Immature natural killer cell (primary cell): ENCODE data around the gene PHF12. TPM values are rescaled to one million over a fixed set of nuclear protein-coding genes. Genes with fewer than 3 reads are reported as not detected.

Experiments
- DNase-seq, 3 donors: peaks; one replicate each; pipeline ENCODE4 v3.0.0; 2022; ENCODE audit warnings: mixed read lengths in 1 of 3
- H3K27ac Mint-ChIP-seq, 6 donors: one replicate each; pipeline ENCODE4 v1.8.0; 2020; ENCODE audit warnings: mixed read lengths in 6 of 6, mild to moderate bottlenecking in 5 of 6, inconsistent platforms in 4 of 6, moderate library complexity in 3 of 6
- H3K27me3 Mint-ChIP-seq, 3 donors: one replicate each; pipeline ENCODE4 v1.8.0; 2020 to 2021; ENCODE audit warnings: low read depth in 3 of 3, mild to moderate bottlenecking in 3 of 3, mixed read lengths in 3 of 3, moderate library complexity in 3 of 3, inconsistent platforms in 1 of 3
- H3K36me3 Mint-ChIP-seq, 3 donors: one replicate each; pipeline ENCODE4 v1.8.0; 2020; ENCODE audit warnings: mixed read lengths in 3 of 3, inconsistent platforms in 2 of 3, mild to moderate bottlenecking in 2 of 3
- H3K4me1 Mint-ChIP-seq, 2 donors: one replicate each; pipeline ENCODE4 v1.8.0; 2020; ENCODE audit warnings: inconsistent platforms in 2 of 2, mild to moderate bottlenecking in 2 of 2, mixed read lengths in 2 of 2, moderate library complexity in 1 of 2
- H3K4me3 Mint-ChIP-seq, 5 donors: one replicate each; pipeline ENCODE4 v1.8.0; 2020; ENCODE audit warnings: mild to moderate bottlenecking in 5 of 5, mixed read lengths in 5 of 5, inconsistent platforms in 3 of 5, moderate library complexity in 3 of 5
- H3K9me3 Mint-ChIP-seq, 6 donors: one replicate each; pipeline ENCODE4 v1.8.0; 2020; ENCODE audit warnings: mild to moderate bottlenecking in 6 of 6, mixed read lengths in 6 of 6, inconsistent platforms in 4 of 6, moderate library complexity in 3 of 6
- polyA plus RNA-seq, 3 donors: library from polyadenylated mRNA; unstranded; fragments of 300-500 nt; fragmentation: Illumina TruSeq; gene quantifications; one replicate each; pipeline ENCODE4 v1.2.3, GENCODE V29; 2021

The PHF12 gene
- polyA plus RNA-seq, 3 donors from 2014 or later: 1.2 to 15.3 (median 3.9) TPM

- Mint-ChIP-seq H3K4me1 (no peaks in the 10 kb centered on the region), H3K27ac (peak overlapping the region in 1 of 6 donors; percentile 25), H3K4me3 (no peak overlapping the region), H3K27me3 (peaks cover 4 to 10% (median 6%) of the 10 kb centered on the region in 3 donors), H3K9me3 (no peaks in the 10 kb centered on the region), H3K36me3 (no peaks in the 10 kb centered on the region)
- no peak for DNase-seq
These were observed 17.6 kb upstream of the PHF12 start for GRCh38 chr17:28968914-28969295.

GRCh38 chr17:28968231-28968913 lies 17.1 kb upstream of the PHF12 start:
- Mint-ChIP-seq H3K27me3 (peaks cover 4 to 13% (median 6%) of the 10 kb centered on the region in 3 donors), H3K36me3 (no peaks in the 10 kb centered on the region), H3K4me3 (no peak overlapping the region), H3K27ac (peak overlapping the region in 2 of 6 donors; percentile 20 to 25), H3K4me1 (no peaks in the 10 kb centered on the region), H3K9me3 (no peaks in the 10 kb centered on the region)
- no peak for DNase-seq

GRCh38 chr17:28967221-28968135 lies 16.2 kb upstream of the PHF12 start:
- H3K27me3 Mint-ChIP-seq: peaks cover 4 to 16% (median 5%) of the 10 kb centered on the region in 3 donors
- DNase-seq: no peak
- H3K9me3 Mint-ChIP-seq: no peaks in the 10 kb centered on the region
- H3K4me1 Mint-ChIP-seq: no peaks in the 10 kb centered on the region
- H3K27ac Mint-ChIP-seq: peak overlapping the region in 4 of 6 donors; percentile 30 to 68 (median 49)
- H3K4me3 Mint-ChIP-seq: no peak overlapping the region
- no peaks in the 10 kb centered on the region for H3K36me3 Mint-ChIP-seq

GRCh38 chr17:28963841-28964240 lies 12.5 kb upstream of the PHF12 start:
- Mint-ChIP-seq H3K4me3 (no peak overlapping the region), H3K4me1 (no peaks in the 10 kb centered on the region), H3K9me3 (no peaks in the 10 kb centered on the region), H3K27ac (no peak overlapping the region), H3K27me3 (peaks cover 4 to 16% (median 5%) of the 10 kb centered on the region in 3 donors), H3K36me3 (no peaks in the 10 kb centered on the region)
- DNase-seq: no peak

- Mint-ChIP-seq H3K4me3 (no peak overlapping the region), H3K4me1 (no peaks in the 10 kb centered on the region), H3K27me3 (peaks cover 4 to 16% (median 5%) of the 10 kb centered on the region in 3 donors), H3K27ac (no peak overlapping the region), H3K9me3 (no peaks in the 10 kb centered on the region), H3K36me3 (no peaks in the 10 kb centered on the region)
- DNase-seq: no peak
These were observed 11.8 kb upstream of the PHF12 start for GRCh38 chr17:28963055-28963611.

GRCh38 chr17:28961391-28961790 lies 10.1 kb upstream of the PHF12 start:
- DNase-seq: no peak
- H3K27me3 Mint-ChIP-seq: peaks cover 2 to 13% (median 4%) of the 10 kb centered on the region in 3 donors
- no peaks in the 10 kb centered on the region for H3K36me3 Mint-ChIP-seq
- no peaks in the 10 kb centered on the region for H3K9me3 Mint-ChIP-seq
- no peak overlapping the region for H3K4me3 Mint-ChIP-seq
- H3K4me1 Mint-ChIP-seq: no peaks in the 10 kb centered on the region
- peak overlapping the region in 1 of 6 donors; percentile 3 for H3K27ac Mint-ChIP-seq

- no peaks in the 10 kb centered on the region for H3K9me3 Mint-ChIP-seq
- H3K4me1 Mint-ChIP-seq: no peaks in the 10 kb centered on the region
- no peak overlapping the region for H3K27ac Mint-ChIP-seq
- DNase-seq: no peak
- H3K27me3 Mint-ChIP-seq: peaks cover 0 to 13% (median under 1%) of the 10 kb centered on the region in 3 donors
- no peak overlapping the region for H3K4me3 Mint-ChIP-seq
- no peaks in the 10 kb centered on the region for H3K36me3 Mint-ChIP-seq
These were observed 9.1 kb upstream of the PHF12 start for GRCh38 chr17:28960256-28961061.

GRCh38 chr17:28959471-28959871 lies 8.2 kb upstream of the PHF12 start:
- H3K27me3 Mint-ChIP-seq: peaks cover 0 to 11% (median 0%) of the 10 kb centered on the region in 3 donors

GRCh38 chr17:28958820-28959455 lies 7.6 kb upstream of the PHF12 start:
- Mint-ChIP-seq H3K36me3 (no peaks in the 10 kb centered on the region), H3K4me1 (no peaks in the 10 kb centered on the region), H3K27ac (no peak overlapping the region), H3K9me3 (no peaks in the 10 kb centered on the region), H3K27me3 (peaks cover 0 to 5% (median 3%) of the 10 kb centered on the region in 3 donors), H3K4me3 (no peak overlapping the region)
- DNase-seq: no peak

More at GRCh38 chr17:28959471-28959871, 8.2 kb upstream of the PHF12 start:
- Mint-ChIP-seq H3K4me3 (no peak overlapping the region), H3K27ac (no peak overlapping the region), H3K9me3 (no peaks in the 10 kb centered on the region), H3K4me1 (no peaks in the 10 kb centered on the region), H3K36me3 (no peaks in the 10 kb centered on the region)
- no peak for DNase-seq

- no peak for DNase-seq
- no peak overlapping the region for H3K27ac Mint-ChIP-seq
- H3K4me3 Mint-ChIP-seq: no peak overlapping the region
- H3K4me1 Mint-ChIP-seq: no peaks in the 10 kb centered on the region
- no peaks in the 10 kb centered on the region for H3K36me3 Mint-ChIP-seq
- no peaks in the 10 kb centered on the region for H3K9me3 Mint-ChIP-seq
- peaks cover 0 to 3% (median 0%) of the 10 kb centered on the region in 3 donors for H3K27me3 Mint-ChIP-seq
These were observed 6.7 kb upstream of the PHF12 start for GRCh38 chr17:28957992-28958355.

- DNase-seq: no peak
- H3K4me1 Mint-ChIP-seq: no peaks in the 10 kb centered on the region
- H3K27ac Mint-ChIP-seq: no peak overlapping the region
- peaks cover 0 to 3% (median 0%) of the 10 kb centered on the region in 3 donors for H3K27me3 Mint-ChIP-seq
- no peaks in the 10 kb centered on the region for H3K36me3 Mint-ChIP-seq
- no peak overlapping the region for H3K4me3 Mint-ChIP-seq
- H3K9me3 Mint-ChIP-seq: no peaks in the 10 kb centered on the region
These were observed 6.1 kb upstream of the PHF12 start for GRCh38 chr17:28957277-28957991.

- Mint-ChIP-seq H3K9me3 (no peaks in the 10 kb centered on the region), H3K27me3 (peaks cover 0 to 3% (median 0%) of the 10 kb centered on the region in 3 donors), H3K4me1 (no peaks in the 10 kb centered on the region), H3K27ac (no peak overlapping the region), H3K36me3 (no peaks in the 10 kb centered on the region), H3K4me3 (no peak overlapping the region)
- DNase-seq: no peak
These were observed 5.5 kb upstream of the PHF12 start for GRCh38 chr17:28956861-28957260.
